A549 (cell line): ENCODE measurements around the gene LPIN3.

Source experiments
- EP300 ChIP-seq, 2 experiments: fragments of >200 bp; sonication (Bioruptor Twin); formaldehyde crosslinking; IDR thresholded peaks; 2 replicates in 1 of 2; 3 replicates in 1 of 2; pipeline ENCODE4 v1.6.1; 2016 to 2017
- MYC ChIP-seq: IDR thresholded peaks from 2 replicates; pipeline ENCODE4 v1.6.1; 2012; ENCODE audit warnings: mild to moderate bottlenecking, inconsistent platforms, low read length, improper control_type of control experiment, borderline replicate concordance
- POLR2A ChIP-seq: IDR thresholded peaks from 2 replicates; pipeline ENCODE4 v1.6.1; 2012; ENCODE audit warnings: mild to moderate bottlenecking, low read length
- RCOR1 ChIP-seq: fragments of 150-350 bp; IDR thresholded peaks from 2 replicates; pipeline ENCODE4 v1.6.1; 2014; ENCODE audit warnings: antibody characterized with exemption, low read length, low read depth
- RFX5 ChIP-seq: fragments of 450-650 bp; IDR thresholded peaks from 2 replicates; pipeline ENCODE4 v1.7.1; 2014; ENCODE audit warnings: antibody characterized with exemption, mild to moderate bottlenecking, moderate library complexity
- TF ChIP-seq, protein P1 (sequence below): fragments of >200 bp; sonication (Bioruptor Twin); formaldehyde crosslinking; IDR thresholded peaks from 3 replicates; pipeline ENCODE4 v1.5.1; 2016

DNA sequence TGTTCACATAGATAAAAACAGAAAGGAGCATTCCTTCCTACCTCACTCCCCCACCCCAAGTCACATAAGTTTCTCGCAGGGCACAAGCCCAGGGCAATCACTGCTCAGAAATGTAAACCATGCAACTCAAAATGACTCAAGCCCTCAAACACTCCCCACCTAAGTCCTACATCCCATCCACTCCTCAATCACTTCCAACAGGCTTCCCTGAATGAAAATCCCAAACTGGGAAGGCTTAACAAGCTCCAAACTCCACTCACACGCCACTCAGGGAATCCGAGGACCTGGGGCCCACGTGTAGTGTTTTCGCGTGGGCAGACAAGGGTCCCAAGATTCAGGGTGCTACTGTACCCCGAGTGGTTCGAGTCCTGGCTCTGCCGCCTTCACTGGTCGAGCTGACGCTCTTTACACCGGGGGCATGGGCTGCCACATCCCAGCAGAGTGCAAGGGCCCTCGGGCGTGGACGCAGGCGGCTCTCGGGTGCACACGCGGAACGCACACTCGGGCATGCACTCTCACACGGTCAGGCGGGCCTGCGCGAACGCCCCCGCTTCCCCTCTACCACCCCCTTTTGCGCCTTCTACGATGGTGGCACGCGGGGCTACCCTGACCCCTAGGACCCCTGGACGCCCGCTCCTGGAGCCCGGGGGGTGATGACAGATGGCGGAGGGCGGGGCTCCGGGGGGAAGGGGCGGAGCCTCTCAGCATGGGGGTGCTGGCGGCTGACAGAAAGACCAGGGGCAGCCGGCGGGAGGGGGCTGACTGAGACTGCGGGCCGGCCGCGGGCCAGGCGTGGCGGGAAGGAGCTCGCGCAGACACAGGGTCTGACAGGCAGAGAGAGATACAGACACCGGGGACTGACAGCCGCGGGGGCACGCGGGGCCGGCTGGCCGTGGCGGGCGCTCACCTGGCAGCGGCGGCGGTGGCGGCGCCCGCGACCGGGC lies 23.7 kb upstream of the LPIN3 start:
- TF ChIP-seq RFX5 (no peak), RCOR1 (no peak), POLR2A (no peak), MYC (no peak), EP300 (IDR thresholded peaks at IDR 0.05) (no peak)
- TF ChIP-seq, protein P1, sequence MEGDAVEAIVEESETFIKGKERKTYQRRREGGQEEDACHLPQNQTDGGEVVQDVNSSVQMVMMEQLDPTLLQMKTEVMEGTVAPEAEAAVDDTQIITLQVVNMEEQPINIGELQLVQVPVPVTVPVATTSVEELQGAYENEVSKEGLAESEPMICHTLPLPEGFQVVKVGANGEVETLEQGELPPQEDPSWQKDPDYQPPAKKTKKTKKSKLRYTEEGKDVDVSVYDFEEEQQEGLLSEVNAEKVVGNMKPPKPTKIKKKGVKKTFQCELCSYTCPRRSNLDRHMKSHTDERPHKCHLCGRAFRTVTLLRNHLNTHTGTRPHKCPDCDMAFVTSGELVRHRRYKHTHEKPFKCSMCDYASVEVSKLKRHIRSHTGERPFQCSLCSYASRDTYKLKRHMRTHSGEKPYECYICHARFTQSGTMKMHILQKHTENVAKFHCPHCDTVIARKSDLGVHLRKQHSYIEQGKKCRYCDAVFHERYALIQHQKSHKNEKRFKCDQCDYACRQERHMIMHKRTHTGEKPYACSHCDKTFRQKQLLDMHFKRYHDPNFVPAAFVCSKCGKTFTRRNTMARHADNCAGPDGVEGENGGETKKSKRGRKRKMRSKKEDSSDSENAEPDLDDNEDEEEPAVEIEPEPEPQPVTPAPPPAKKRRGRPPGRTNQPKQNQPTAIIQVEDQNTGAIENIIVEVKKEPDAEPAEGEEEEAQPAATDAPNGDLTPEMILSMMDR, result no peak
